ENCODE measurements around the gene FASTK. TPM values are rescaled to one million over a fixed set of nuclear protein-coding genes. Genes with fewer than 3 reads are reported as not detected.

Gene FASTK
- total and polyA plus RNA-seq, 2 donors (not counting 3 experiments of a cell fraction or from before 2014, with no cell fraction given): 73.3 to 113 TPM

DNA sequence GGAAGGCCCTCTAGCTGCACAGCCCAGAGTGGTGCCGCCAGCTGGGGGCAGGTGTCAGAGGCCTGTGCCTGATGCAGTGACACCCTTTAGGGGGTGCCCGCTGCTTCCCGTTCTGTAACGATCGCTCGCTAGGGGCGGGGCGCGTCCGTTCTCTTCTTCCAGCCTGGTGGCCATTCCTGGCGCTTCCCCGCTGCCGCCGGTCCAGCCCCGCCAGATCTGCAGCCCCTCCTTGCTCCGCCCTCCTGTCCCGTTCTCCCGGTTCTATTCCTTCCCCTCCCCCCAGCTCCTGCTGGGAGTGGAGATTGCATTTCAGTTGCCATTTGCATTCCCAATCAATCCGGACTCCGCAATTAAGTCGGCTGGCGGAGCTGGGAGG, 44.8 kb upstream of the FASTK start:
- Histone ChIP-seq H2AFZ (ENCODE audit: low read depth, low read length) (no peak overlapping the region), H3K4me1 (ENCODE audit: control insufficient read depth, extremely low read depth, insufficient read depth, low read length) (peaks cover 6% of the 10 kb centered on the region), H3K9me1 (replicated peaks; ENCODE audit: control insufficient read depth, extremely low read depth, insufficient read depth, low read length) (no peaks in the 10 kb centered on the region), H3K79me2 (ENCODE audit: control insufficient read depth, insufficient read depth, low read length) (no peaks in the 10 kb centered on the region), H3K36me3 (ENCODE audit: control insufficient read depth in 2 of 2, extremely low read depth in 1 of 2, insufficient read depth in 2 of 2, low read length in 2 of 2) (peaks cover 4 to 53% of the 10 kb centered on the region in 2 experiments), H3K27ac (ENCODE audit: insufficient read depth, low read depth, low read length) (no peak overlapping the region), H3K9ac (replicated peaks; ENCODE audit: extremely low read depth, insufficient read depth, low read length) (no peak overlapping the region), H3K27me3 (ENCODE audit: control insufficient read depth in 2 of 2, insufficient read depth in 2 of 2, low read length in 2 of 2) (no peaks in the 10 kb centered on the region), H3K4me3 (replicated peaks in 1 of 3; ENCODE audit: insufficient read depth in 1 of 3, low read depth in 1 of 3, low read length in 3 of 3) (no peak overlapping the region), H3K9me3 (replicated peaks; ENCODE audit: control insufficient read depth, insufficient read depth, low read length) (no peaks in the 10 kb centered on the region), H4K20me1 (replicated peaks; ENCODE audit: control insufficient read depth, extremely low read depth, insufficient read depth, low read length) (peaks cover 2% of the 10 kb centered on the region), H3K4me2 (ENCODE audit: insufficient read depth, low read length) (no peak overlapping the region)
- DNase-seq (ENCODE audit: low read depth, low spot score) (no peak), FAIRE-seq (no peak)
- ChIA-PET CTCF (interaction anchor here (0.6 kb wide), 1 partner anchor 885 kb away, joined by 3 read pairs; no protein-coding TSS in a partner anchor), POLR2A (interaction anchor here (0.6 kb wide), 1 partner anchor 35 kb away, joined by 3 read pairs; no protein-coding TSS in a partner anchor)
- no peak for TF ChIP-seq CTCF (IDR thresholded peaks at IDR 0.05; ENCODE audit: extremely low read depth in 1 of 2, insufficient read depth in 1 of 2, low read depth in 1 of 2, low read length in 2 of 2)
- dilution Hi-C loops (cut with MboI; ENCODE audit: extremely low pct_ligation_motif_present, low sequenced_read_pairs) (no loop called here), intact Hi-C loops (cut with micrococcal nuclease) (no loop called here)
- BruUV-seq (replicated peaks): no TSS peak

- intact Hi-C loops (cut with micrococcal nuclease) (loop anchor here (1.0 kb wide), 3 partner anchors 47 to 178 kb away; no protein-coding TSS in a partner anchor), dilution Hi-C loops (cut with MboI; ENCODE audit: extremely low pct_ligation_motif_present, low sequenced_read_pairs) (no loop called here)
- H3K36me3 ChIP-seq (ENCODE audit: control insufficient read depth in 2 of 2, extremely low read depth in 1 of 2, insufficient read depth in 2 of 2, low read length in 2 of 2): peaks cover 6 to 52% of the 10 kb centered on the region in 2 experiments
- H3K9me1 ChIP-seq (replicated peaks; ENCODE audit: control insufficient read depth, extremely low read depth, insufficient read depth, low read length): no peaks in the 10 kb centered on the region
- H3K27ac ChIP-seq (ENCODE audit: insufficient read depth, low read depth, low read length): no peak overlapping the region
- peaks cover 6% of the 10 kb centered on the region for H3K4me1 ChIP-seq (ENCODE audit: control insufficient read depth, extremely low read depth, insufficient read depth, low read length)
- no peak overlapping the region for H3K9ac ChIP-seq (replicated peaks; ENCODE audit: extremely low read depth, insufficient read depth, low read length)
- no peaks in the 10 kb centered on the region for H3K79me2 ChIP-seq (ENCODE audit: control insufficient read depth, insufficient read depth, low read length)
- peaks cover 2% of the 10 kb centered on the region for H4K20me1 ChIP-seq (replicated peaks; ENCODE audit: control insufficient read depth, extremely low read depth, insufficient read depth, low read length)
- ChIA-PET POLR2A (no interaction called here), CTCF (interaction anchor here (1.4 to 1.8 kb wide), 13 partner anchors 10 to 180 kb away, joined by 3 to 33 read pairs (median 10); partner anchors contain the start of gene ABCB8)
- H2AFZ ChIP-seq (ENCODE audit: low read depth, low read length): no peak overlapping the region
- H3K4me2 ChIP-seq (ENCODE audit: insufficient read depth, low read length): no peak overlapping the region
- BruUV-seq (replicated peaks): no TSS peak
- no peak for TF ChIP-seq EZH2 (IDR thresholded peaks at IDR 0.05; ENCODE audit: borderline replicate concordance, low read depth, low read length, severe bottlenecking)
- TF ChIP-seq POLR2AphosphoS5 (IDR thresholded peaks at IDR 0.05; ENCODE audit: insufficient read depth, low read depth, low read length): no peak
- TF ChIP-seq GATA2 (IDR thresholded peaks at IDR 0.05; ENCODE audit: insufficient read depth, insufficient read length, low read depth, low read length): no peak
- H3K9me3 ChIP-seq (replicated peaks; ENCODE audit: control insufficient read depth, insufficient read depth, low read length): no peaks in the 10 kb centered on the region
- FAIRE-seq (no peak), DNase-seq (ENCODE audit: low read depth, low spot score) (no peak)
- H3K4me3 ChIP-seq (replicated peaks in 1 of 3; ENCODE audit: insufficient read depth in 1 of 3, low read depth in 1 of 3, low read length in 3 of 3): no peak overlapping the region
- no peaks in the 10 kb centered on the region for H3K27me3 ChIP-seq (ENCODE audit: control insufficient read depth in 2 of 2, insufficient read depth in 2 of 2, low read length in 2 of 2)
Observed at GRCh38 chr7:151124899-151125399, 44.3 kb upstream of the FASTK start.
